Dermis blood vessel endothelial cell (primary cell): ENCODE results near the gene BCO2. TPM values are rescaled to one million over a fixed set of nuclear protein-coding genes. Genes with fewer than 3 reads are reported as not detected.
A peak's percentile ranks its signal among the peaks of the same experiment; 100 is the strongest.

Experiments used
- DNase-seq: peaks from one replicate; pipeline ENCODE4 v3.0.0; 2010
- total RNA-seq: library from RNA; depleted of rRNA; stranded (reverse); fragments of >200 nt; gene quantifications from 2 replicates; pipeline ENCODE4 v1.2.3, GENCODE V29; 2014

BCO2 gene
- total RNA-seq, 1 donor from 2014 or later: 0.68 TPM

DNA sequence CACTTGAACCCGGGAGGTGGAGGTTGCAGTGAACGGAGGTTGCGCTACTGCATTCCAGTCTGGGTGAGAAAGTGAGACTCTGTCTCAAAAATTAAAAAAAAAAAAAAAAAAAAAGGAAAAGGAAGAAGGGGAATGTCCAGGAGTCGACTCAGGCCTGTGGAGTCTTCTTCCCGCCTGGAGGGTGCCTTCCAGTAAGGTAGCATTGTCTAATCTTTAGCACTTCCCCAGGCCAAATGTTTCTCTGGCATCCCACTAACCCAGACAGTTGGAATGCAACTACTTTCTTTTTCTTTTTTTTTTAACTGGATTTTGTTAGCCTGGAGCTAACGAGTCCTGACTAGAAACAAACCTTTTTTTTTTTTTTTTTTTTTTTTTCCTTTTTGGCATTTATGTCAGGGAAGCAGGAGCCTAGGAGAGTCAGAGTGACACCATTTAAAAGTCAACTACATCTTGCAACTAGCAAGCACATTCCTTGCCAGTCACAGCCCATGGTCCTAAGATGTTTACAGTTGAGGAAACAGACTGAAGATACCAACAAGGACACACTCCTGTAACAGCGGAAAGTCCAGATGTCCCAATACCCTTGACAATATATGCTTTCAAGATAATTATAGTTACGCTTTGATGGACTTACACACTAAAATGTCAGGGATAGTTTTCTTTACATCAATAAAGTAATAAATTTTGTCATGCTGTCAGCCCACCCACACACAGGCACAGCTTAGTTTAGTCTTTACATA lies 74.7 kb downstream of the BCO2 start:
- DNase-seq: no peak

DNA sequence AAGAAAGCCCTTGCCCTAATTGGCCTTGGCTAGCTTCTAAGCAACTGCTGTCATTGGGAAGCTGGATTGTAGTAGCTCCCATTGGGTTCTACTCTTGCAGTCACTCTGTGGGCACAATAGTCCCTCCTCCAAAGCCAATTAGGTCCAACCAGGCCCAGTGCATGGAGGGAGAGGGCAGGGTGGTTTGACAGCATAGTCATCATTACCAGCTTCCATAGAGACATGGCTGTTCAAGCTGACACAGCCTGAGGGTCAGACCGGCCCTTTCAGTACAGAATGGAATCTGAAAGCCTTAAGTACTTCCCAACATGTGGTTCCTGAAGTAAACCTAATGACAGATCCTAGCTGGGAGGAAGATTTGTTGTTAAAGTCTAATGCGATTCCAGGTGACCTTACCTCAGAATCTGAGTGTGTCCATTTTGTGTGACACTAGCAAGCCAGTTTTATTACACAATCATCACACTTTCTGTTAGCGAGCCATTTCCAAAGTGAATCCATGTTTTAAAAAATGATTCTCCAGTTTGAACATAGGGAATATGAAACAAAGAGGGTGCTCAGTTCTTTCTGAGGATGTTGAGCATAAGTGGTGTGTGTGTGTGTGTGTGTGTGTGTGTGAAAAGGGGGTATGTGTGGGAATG lies 78.4 kb downstream of the BCO2 start:
- no peak for DNase-seq

DNA sequence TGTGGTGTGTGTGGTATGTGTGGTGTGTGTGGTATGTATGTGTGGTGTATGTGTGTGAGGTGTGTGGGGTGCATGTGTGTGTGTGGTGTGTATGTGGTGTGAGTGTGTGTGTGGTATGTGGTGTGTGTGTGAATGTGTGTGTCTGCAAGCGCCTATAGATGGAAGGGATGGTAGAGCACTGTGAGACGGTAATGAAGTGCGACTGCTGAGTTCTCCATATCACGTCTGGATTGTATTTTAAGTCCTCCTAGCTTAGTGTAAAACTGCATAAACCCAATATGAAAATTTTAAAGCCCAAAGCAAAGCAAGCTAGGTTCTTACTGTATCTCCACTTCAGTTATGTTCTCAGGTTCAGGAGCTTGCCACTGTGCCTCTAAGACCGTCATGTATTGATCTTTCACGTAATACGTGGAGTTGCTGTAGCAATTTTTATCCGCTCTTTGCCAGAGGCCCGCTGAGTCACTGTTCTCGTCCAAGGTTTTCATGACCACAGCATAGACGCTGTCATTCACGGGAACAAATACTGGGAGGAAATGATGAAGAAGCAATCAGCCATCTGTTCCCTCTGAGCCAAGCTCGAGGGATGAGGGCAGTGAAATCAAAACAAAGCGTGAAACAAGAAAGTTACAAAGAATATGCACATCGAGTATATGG lies 79.9 kb downstream of the BCO2 start:
- DNase-seq: peak; percentile 91

- DNase-seq: no peak
Observed at GRCh38 chr11:112260490-112260889, 85.2 kb downstream of the BCO2 start, which contains the start of gene PLET1. TSS of gene PLET1 (minus strand) at chr11:112260860. CDS start at chr11:112260589, 271 bp downstream.

DNA sequence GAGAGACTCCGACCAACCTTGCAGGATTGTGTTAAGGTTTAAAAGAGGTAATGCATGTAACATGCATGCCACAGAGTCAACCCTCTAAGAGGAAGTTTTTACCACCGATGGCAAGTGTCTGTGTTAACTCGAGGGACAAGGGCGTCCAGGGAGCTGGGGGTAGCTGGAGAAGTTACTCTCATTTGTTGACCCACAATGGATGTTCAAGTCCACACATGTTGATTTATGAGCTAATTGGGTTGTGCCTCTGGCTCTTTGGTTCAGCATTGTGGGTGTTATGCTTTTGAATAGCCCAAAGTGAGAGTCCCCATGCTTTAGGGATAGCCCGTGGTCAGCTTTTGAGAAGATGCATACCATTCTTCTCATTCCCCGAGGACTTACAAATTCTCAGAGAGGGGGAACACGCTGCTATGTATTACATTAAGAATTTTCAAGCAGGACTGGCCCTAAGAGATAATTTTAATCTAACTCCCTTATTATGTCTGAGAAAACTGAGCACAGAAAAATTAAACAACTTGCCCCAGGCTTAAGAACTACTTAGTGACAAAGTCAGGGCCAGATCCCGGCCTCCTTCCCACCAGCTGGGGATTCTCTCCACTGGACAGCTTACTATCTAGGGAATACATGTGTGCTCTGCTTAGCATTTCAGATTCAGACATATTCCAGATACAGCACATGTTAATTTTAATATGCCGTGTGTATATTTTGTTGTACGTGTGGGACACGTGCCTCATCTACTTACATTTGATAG lies 90.5 kb downstream of the BCO2 start:
- DNase-seq: no peak

DNA sequence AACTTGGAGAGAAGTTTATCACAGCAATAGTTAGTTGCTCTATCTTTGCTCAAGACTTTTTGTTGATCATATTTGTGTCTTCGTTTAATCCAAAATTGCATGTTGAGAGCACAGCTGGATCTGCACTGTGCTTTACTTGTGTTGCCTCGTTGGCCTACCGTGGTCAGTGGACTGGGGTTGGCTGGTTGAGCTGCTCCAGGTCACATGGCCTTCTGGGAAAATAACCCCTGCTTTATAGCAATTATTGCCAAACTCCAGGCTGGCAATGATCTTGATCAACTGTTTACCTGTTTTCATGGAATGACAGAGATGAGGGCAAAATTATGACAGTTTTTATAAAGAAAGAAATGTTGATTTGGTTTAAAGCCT lies 91.1 kb downstream of the BCO2 start:
- no peak for DNase-seq

- DNase-seq: no peak
Observed at GRCh38 chr11:112267188-112267591, 91.9 kb downstream of the BCO2 start.

DNA sequence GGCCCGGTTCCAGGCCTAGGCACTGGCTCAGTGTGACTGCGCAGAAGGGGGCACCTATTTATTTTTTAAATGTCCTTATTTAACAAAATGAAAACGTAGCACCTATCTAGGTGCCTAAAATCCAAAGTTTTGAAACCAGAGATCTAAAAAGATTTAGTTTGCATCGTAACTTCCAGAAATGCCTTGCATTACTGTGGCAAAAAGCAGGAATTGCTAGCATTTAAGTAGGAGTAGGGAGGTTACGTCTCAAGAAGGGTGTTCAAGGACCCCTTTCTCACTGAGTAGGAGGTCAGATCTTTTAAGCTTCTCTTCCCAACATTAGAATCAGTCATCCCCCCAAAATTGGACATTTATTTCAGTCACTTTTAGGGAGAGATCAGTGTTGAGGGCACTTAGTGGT lies 93.1 kb downstream of the BCO2 start:
- no peak for DNase-seq

Other genes with a start within 250 kb of the BCO2 start
- gene DIXDC1, start 238.2 kb upstream of the BCO2 start, total RNA-seq: 17.7 and 30.8 TPM in 2 replicates
- 25.5 and 41.6 TPM in 2 replicates for gene DLAT, start 150.1 kb upstream of the BCO2 start, total RNA-seq
- gene PIH1D2, start 101.5 kb upstream of the BCO2 start, total RNA-seq: 0.93 and 1.4 TPM in 2 replicates
- gene NKAPD1, start 101.2 kb upstream of the BCO2 start, total RNA-seq: 17.9 and 22.0 TPM in 2 replicates
- gene TIMM8B, start 88.8 kb upstream of the BCO2 start, total RNA-seq: 43.8 and 54.6 TPM in 2 replicates
- gene SDHD, start 88.6 kb upstream of the BCO2 start, total RNA-seq: 198 and 201 TPM in 2 replicates
- 0.33 and 0.34 TPM in 2 replicates for gene IL18, start 11.4 kb upstream of the BCO2 start, total RNA-seq
- not detected in 2 replicates for gene TEX12, start 8.1 kb upstream of the BCO2 start, total RNA-seq
- 33.9 and 45.1 TPM in 2 replicates for gene PTS, start 50.9 kb downstream of the BCO2 start, total RNA-seq
- not detected in 2 replicates for gene PLET1, start 85.3 kb downstream of the BCO2 start, total RNA-seq